Measurements from ENCODE around the gene NOS3.

The NOS3 gene

GRCh38 chr7:150950496-150951180 is 40.2 kb upstream of the NOS3 start:
- no peaks in the 10 kb centered on the region for H3K27me3 ChIP-seq (ENCODE audit: low read depth, low read length)
- no peak overlapping the region for H2AFZ ChIP-seq (ENCODE audit: low read depth, low read length)
- no peaks in the 10 kb centered on the region for H3K4me1 ChIP-seq (ENCODE audit: low read length)
- H4K20me1 ChIP-seq (ENCODE audit: insufficient read depth, low read length), result no peaks in the 10 kb centered on the region
- no peak overlapping the region for H3K27ac ChIP-seq (ENCODE audit: low read length)
- no peak overlapping the region for H3K4me3 ChIP-seq (ENCODE audit: low read length)
- no peaks in the 10 kb centered on the region for H3K79me2 ChIP-seq (ENCODE audit: low read length)
- H3K4me2 ChIP-seq (ENCODE audit: low read length), result no peak overlapping the region
- no peak overlapping the region for H3K9ac ChIP-seq (ENCODE audit: low read length)
- H3K9me3 ChIP-seq (ENCODE audit: insufficient read depth, low read length), result no peaks in the 10 kb centered on the region
- H3K36me3 ChIP-seq (replicated peaks; ENCODE audit: low read depth, low read length), result no peaks in the 10 kb centered on the region
- TF ChIP-seq CTCF (IDR thresholded peaks at IDR 0.05; ENCODE audit: low read depth, low read length) (no peak), EZH2phosphoT487 (IDR thresholded peaks at IDR 0.05; ENCODE audit: low read depth) (no peak)

DNA sequence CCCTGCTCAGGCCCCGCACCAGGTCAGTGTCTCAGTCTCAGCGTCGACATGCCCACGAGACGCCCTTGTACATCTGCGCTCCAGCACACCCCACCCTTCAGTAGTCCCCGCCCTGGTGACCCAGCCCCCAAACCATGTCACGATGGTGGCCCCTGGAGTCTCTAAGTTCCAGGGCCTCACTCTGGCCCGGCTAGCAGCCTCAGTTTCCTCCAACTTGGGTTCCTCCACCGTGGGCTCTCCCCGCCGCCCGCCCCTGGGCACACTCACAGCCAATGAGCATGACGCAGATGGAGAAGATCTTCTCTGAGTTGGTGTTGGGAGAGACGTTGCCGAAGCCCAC is 39.7 kb upstream of the NOS3 start:
- Histone ChIP-seq H3K9ac (ENCODE audit: low read length) (no peak overlapping the region), H4K20me1 (ENCODE audit: insufficient read depth, low read length) (no peaks in the 10 kb centered on the region), H3K36me3 (replicated peaks; ENCODE audit: low read depth, low read length) (no peaks in the 10 kb centered on the region), H3K4me1 (ENCODE audit: low read length) (no peaks in the 10 kb centered on the region), H3K9me3 (ENCODE audit: insufficient read depth, low read length) (no peaks in the 10 kb centered on the region), H3K4me2 (ENCODE audit: low read length) (no peak overlapping the region), H3K79me2 (ENCODE audit: low read length) (no peaks in the 10 kb centered on the region), H3K27ac (ENCODE audit: low read length) (no peak overlapping the region), H2AFZ (ENCODE audit: low read depth, low read length) (no peak overlapping the region), H3K27me3 (ENCODE audit: low read depth, low read length) (no peaks in the 10 kb centered on the region), H3K4me3 (ENCODE audit: low read length) (no peak overlapping the region)
- TF ChIP-seq CTCF (IDR thresholded peaks at IDR 0.05; ENCODE audit: low read depth, low read length) (no peak), EZH2phosphoT487 (IDR thresholded peaks at IDR 0.05; ENCODE audit: low read depth) (no peak)

DNA sequence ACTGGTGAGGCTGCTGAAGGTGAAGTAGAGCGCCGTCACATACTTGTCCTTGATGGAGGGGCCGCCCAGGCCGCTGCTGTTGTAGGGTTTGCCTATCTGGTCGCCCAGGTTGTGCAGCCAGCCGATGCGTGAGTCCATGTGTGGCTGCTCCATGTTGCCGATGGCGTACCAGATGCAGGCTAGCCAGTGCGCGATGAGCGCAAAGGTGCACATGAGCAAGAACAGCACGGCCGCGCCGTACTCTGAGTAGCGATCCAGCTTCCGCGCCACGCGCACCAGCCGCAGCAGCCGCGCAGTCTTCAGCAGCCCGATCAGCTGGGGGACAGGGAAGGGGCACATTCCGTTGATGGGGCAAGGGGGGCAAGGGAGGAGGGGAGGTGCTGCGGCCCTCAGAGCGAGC is 39.3 kb upstream of the NOS3 start:
- Histone ChIP-seq H3K9me3 (ENCODE audit: insufficient read depth, low read length) (no peaks in the 10 kb centered on the region), H3K27ac (ENCODE audit: low read length) (no peak overlapping the region), H3K36me3 (replicated peaks; ENCODE audit: low read depth, low read length) (no peaks in the 10 kb centered on the region), H4K20me1 (ENCODE audit: insufficient read depth, low read length) (no peaks in the 10 kb centered on the region), H3K79me2 (ENCODE audit: low read length) (no peaks in the 10 kb centered on the region), H3K4me1 (ENCODE audit: low read length) (no peaks in the 10 kb centered on the region), H3K4me3 (ENCODE audit: low read length) (no peak overlapping the region), H3K9ac (ENCODE audit: low read length) (no peak overlapping the region), H2AFZ (ENCODE audit: low read depth, low read length) (no peak overlapping the region), H3K4me2 (ENCODE audit: low read length) (no peak overlapping the region), H3K27me3 (ENCODE audit: low read depth, low read length) (no peaks in the 10 kb centered on the region)
- TF ChIP-seq CTCF (IDR thresholded peaks at IDR 0.05; ENCODE audit: low read depth, low read length) (no peak), EZH2phosphoT487 (IDR thresholded peaks at IDR 0.05; ENCODE audit: low read depth) (no peak)

GRCh38 chr7:150952331-150953050 is 38.3 kb upstream of the NOS3 start:
- no peak overlapping the region for H3K27ac ChIP-seq (ENCODE audit: low read length)
- H2AFZ ChIP-seq (ENCODE audit: low read depth, low read length), result no peak overlapping the region
- no peaks in the 10 kb centered on the region for H3K36me3 ChIP-seq (replicated peaks; ENCODE audit: low read depth, low read length)
- H3K4me1 ChIP-seq (ENCODE audit: low read length), result no peaks in the 10 kb centered on the region
- no peaks in the 10 kb centered on the region for H3K79me2 ChIP-seq (ENCODE audit: low read length)
- H3K27me3 ChIP-seq (ENCODE audit: low read depth, low read length), result no peaks in the 10 kb centered on the region
- H3K4me3 ChIP-seq (ENCODE audit: low read length), result no peak overlapping the region
- TF ChIP-seq CTCF (IDR thresholded peaks at IDR 0.05; ENCODE audit: low read depth, low read length) (no peak), EZH2phosphoT487 (IDR thresholded peaks at IDR 0.05; ENCODE audit: low read depth) (no peak)
- H3K4me2 ChIP-seq (ENCODE audit: low read length), result no peak overlapping the region
- H3K9me3 ChIP-seq (ENCODE audit: insufficient read depth, low read length), result no peaks in the 10 kb centered on the region
- H3K9ac ChIP-seq (ENCODE audit: low read length), result no peak overlapping the region
- H4K20me1 ChIP-seq (ENCODE audit: insufficient read depth, low read length), result no peaks in the 10 kb centered on the region

Data from OCI-LY3 (cell line).